ENCODE results near the gene PLBD2.
A peak's percentile ranks its signal among the peaks of the same experiment; 100 is the strongest.

The PLBD2 gene

DNA sequence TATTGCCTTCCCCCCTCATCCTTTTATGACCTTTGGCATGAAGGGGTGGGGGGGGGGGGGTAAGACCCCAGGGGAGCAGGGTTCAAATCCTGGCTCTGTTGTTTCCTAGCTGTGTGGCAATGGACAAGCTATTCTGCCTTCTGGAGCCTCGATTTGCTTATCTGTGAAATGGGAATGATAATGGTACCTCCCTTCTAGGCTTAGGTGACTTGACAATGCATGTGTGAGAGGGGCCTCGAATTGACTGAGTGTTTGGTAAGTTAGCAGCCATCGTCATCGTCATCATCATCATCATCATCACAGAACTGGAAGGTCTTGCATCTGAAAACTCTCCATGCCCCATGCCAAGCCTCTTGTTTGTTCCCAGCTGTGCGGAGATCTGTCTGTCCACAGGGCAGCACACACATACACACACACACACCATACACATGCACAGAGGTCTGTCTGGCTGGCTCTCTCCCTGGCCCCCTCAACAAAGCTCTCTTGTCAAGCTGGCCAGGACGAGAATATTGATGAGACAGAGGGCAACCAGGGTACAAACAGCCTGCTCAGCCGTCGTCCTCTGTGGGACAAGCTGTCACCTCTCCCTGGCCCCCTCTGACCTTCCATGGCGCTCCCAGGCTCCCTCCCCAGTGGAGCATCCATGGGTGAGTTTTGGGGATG lies 51.2 kb downstream of the PLBD2 start:
- Histone ChIP-seq H3K4me1 (ENCODE audit: control insufficient read depth in 1 of 2, insufficient read depth in 2 of 2, low read length in 2 of 2) (no peaks in the 10 kb centered on the region), H3K27me3 (ENCODE audit: low read depth, low read length) (peaks cover 6% of the 10 kb centered on the region), H3K4me3 (ENCODE audit: low read depth in 1 of 2, low read length in 2 of 2) (no peak overlapping the region), H3K9me3 (ENCODE audit: control insufficient read depth in 1 of 2, low read length in 2 of 2) (no peaks in the 10 kb centered on the region), H3K27ac (ENCODE audit: low read length) (no peak overlapping the region), H3K36me3 (ENCODE audit: control insufficient read depth in 1 of 2, insufficient read depth in 2 of 2, low read length in 2 of 2) (no peaks in the 10 kb centered on the region)

DNA sequence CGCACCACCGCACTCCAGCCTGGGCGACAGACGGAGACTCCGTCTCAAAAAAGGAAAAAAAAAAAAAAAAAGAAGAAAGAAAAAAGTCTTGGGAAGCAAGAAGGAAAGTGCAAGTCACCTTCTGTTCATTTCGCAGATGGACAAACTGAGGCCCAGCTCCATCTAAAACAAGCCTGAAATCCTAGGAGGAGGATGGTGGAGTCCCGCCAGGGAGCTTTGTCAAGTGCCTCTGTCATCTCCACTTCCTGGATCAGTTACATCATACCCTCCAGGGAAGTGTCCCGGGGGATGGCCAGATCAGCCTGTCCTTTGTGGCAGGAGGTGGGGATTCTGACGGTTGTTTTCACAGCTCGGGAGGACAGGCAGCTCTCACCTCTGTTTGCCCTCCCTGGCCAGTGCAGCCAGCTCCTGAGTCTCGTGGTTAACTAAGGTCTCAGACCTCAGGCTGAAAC lies 55.1 kb downstream of the PLBD2 start:
- Histone ChIP-seq H3K4me1 (ENCODE audit: control insufficient read depth in 1 of 2, insufficient read depth in 2 of 2, low read length in 2 of 2) (no peaks in the 10 kb centered on the region), H3K9me3 (ENCODE audit: control insufficient read depth in 1 of 2, low read length in 2 of 2) (no peaks in the 10 kb centered on the region), H3K27me3 (ENCODE audit: low read depth, low read length) (peaks cover 6% of the 10 kb centered on the region), H3K4me3 (ENCODE audit: low read depth in 1 of 2, low read length in 2 of 2) (no peak overlapping the region), H3K36me3 (ENCODE audit: control insufficient read depth in 1 of 2, insufficient read depth in 2 of 2, low read length in 2 of 2) (no peaks in the 10 kb centered on the region), H3K27ac (ENCODE audit: low read length) (no peak overlapping the region)

DNA sequence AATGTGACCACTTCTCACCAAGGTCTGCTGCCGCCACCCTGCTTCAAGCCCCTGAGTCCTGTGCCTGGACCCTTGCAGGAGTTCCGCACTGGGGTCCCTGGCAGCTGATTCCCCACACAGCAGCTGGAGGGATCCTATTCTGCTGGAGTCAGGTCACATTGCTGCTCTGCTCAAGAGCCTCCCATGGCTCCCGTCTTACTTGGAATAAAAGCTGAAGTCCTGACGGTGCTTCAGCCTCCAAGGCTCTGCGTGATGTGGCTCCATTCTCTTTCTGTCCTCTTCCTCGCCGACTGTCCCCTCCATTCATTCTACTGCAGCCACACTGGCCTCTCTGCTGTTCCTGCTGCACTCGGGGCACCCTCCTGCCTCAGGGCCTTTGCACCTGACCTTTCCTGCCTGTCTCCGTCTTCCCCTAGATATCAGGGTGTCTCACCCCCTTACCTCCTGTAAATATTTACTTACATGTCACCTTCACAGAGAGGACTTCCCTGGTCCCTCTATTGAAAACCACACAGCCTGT lies 56.2 kb downstream of the PLBD2 start:
- Histone ChIP-seq H3K4me3 (ENCODE audit: low read depth in 1 of 2, low read length in 2 of 2) (no peak overlapping the region), H3K27me3 (ENCODE audit: low read depth, low read length) (peaks cover 5% of the 10 kb centered on the region), H3K27ac (ENCODE audit: low read length) (no peak overlapping the region), H3K9me3 (ENCODE audit: control insufficient read depth in 1 of 2, low read length in 2 of 2) (no peaks in the 10 kb centered on the region), H3K36me3 (ENCODE audit: control insufficient read depth in 1 of 2, insufficient read depth in 2 of 2, low read length in 2 of 2) (no peaks in the 10 kb centered on the region), H3K4me1 (ENCODE audit: control insufficient read depth in 1 of 2, insufficient read depth in 2 of 2, low read length in 2 of 2) (no peaks in the 10 kb centered on the region)

DNA sequence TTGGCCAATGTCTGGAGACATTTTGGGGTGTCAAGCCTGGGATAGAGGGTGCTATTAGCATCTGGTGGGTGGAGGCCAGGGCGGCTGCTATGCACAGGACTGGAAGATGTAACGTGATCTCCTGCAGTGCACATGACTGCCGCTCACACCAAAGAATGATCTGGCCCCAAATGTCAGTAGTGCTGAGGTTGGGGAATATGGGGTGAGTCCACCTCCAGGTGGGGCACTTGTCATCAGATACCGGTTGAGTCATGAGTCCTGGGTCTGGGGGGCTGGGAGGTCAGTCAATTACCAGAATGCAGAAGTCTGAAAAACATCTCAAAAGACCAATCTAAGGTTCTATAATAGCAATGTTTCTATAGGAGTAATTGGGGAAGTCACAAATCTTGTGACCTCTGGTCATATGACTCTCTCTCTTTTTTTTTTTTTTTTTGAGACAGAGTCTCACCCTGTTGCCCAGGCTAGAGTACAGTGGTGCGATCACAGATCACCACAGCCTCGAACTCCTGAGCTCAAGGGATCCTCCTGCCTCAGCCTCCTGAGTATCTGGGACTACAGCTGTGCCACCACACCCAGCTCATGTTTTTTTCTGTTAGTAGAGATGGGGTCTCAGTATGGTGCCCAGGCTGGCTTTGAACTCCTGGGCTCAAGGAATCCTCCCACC lies 57.8 kb downstream of the PLBD2 start:
- H3K4me1 ChIP-seq (ENCODE audit: control insufficient read depth in 1 of 2, insufficient read depth in 2 of 2, low read length in 2 of 2) = no peaks in the 10 kb centered on the region
- no peak overlapping the region for H3K27ac ChIP-seq (ENCODE audit: low read length)
- H3K36me3 ChIP-seq (ENCODE audit: control insufficient read depth in 1 of 2, insufficient read depth in 2 of 2, low read length in 2 of 2) = no peaks in the 10 kb centered on the region

DNA sequence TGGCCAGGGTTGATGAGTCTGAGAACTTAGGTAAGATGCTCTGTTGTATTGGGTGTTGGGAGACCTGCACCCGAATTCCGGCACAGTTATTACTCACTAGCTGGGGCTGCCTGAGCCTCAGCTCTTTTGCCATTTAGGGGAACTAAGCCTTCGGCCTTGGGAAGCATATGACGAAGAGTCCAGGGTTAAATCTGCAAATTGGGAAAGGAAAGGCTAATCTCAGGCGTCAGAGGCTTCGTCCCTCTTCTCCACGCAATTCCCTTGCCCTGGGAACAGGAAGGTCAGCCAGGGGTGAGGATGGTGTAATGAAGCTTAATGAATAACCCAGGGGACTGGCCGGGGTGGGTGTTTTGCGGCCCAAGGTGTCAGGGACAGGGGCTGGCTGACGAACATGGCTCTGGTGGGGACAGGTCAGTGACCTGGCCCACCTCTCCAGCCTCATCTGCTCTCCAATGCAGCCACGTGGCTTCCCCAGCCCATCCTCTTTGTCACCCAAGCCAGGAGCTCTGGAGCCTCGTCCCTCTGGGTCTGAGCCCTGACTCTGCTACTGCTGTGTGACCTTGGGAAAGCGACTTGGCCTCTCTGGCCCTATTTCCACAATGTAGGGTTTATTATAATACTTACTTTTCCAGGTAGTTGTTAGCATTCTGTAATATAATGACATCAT lies 60.0 kb downstream of the PLBD2 start:
- no peak overlapping the region for H3K4me3 ChIP-seq (ENCODE audit: low read depth in 1 of 2, low read length in 2 of 2)
- H3K36me3 ChIP-seq (ENCODE audit: control insufficient read depth in 1 of 2, insufficient read depth in 2 of 2, low read length in 2 of 2) = no peaks in the 10 kb centered on the region
- H3K27ac ChIP-seq (ENCODE audit: low read length) = no peak overlapping the region
- no peaks in the 10 kb centered on the region for H3K27me3 ChIP-seq (ENCODE audit: low read depth, low read length)
- H3K4me1 ChIP-seq (ENCODE audit: control insufficient read depth in 1 of 2, insufficient read depth in 2 of 2, low read length in 2 of 2) = peaks cover 6 to 7% of the 10 kb centered on the region in 2 donors
- H3K9me3 ChIP-seq (ENCODE audit: control insufficient read depth in 1 of 2, low read length in 2 of 2) = no peaks in the 10 kb centered on the region

More for the DNA sequence above, 57.8 kb downstream of the PLBD2 start:
- no peaks in the 10 kb centered on the region for H3K27me3 ChIP-seq (ENCODE audit: low read depth, low read length)
- no peaks in the 10 kb centered on the region for H3K9me3 ChIP-seq (ENCODE audit: control insufficient read depth in 1 of 2, low read length in 2 of 2)
- no peak overlapping the region for H3K4me3 ChIP-seq (ENCODE audit: low read depth in 1 of 2, low read length in 2 of 2)

DNA sequence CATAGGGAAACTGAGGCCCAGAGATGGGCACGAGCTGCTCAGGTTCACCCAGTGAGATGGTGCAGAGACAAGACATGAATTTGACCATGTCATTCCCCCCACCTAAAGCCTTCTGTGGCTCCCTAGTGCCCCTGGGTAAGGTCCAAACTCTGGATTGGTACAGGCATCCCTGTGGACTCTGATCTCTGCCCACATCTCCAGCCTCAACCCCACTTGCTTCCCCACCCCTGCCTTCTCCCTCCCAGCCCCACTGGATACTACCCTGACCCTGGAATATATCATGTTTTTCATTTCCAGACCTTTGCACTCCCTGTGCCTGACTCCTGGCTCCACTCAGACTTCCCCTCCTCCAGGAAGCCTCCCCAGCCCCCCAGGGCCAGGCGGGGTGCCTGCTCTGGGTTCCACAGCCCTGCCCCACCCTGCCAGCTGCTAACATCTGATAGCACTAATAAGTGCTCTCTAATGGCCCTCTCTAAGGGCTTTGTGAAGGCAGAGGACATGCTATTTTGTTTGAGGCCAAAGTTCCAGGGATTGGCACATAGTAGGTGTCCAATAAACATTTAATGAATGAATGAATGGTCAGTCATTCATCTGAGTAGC lies 62.7 kb downstream of the PLBD2 start:
- Histone ChIP-seq H3K4me1 (ENCODE audit: control insufficient read depth in 1 of 2, insufficient read depth in 2 of 2, low read length in 2 of 2) (peaks cover 6 to 7% of the 10 kb centered on the region in 2 donors), H3K27ac (ENCODE audit: low read length) (no peak overlapping the region), H3K4me3 (ENCODE audit: low read depth in 1 of 2, low read length in 2 of 2) (no peak overlapping the region), H3K9me3 (ENCODE audit: control insufficient read depth in 1 of 2, low read length in 2 of 2) (no peaks in the 10 kb centered on the region), H3K36me3 (ENCODE audit: control insufficient read depth in 1 of 2, insufficient read depth in 2 of 2, low read length in 2 of 2) (no peaks in the 10 kb centered on the region), H3K27me3 (ENCODE audit: low read depth, low read length) (no peaks in the 10 kb centered on the region)

DNA sequence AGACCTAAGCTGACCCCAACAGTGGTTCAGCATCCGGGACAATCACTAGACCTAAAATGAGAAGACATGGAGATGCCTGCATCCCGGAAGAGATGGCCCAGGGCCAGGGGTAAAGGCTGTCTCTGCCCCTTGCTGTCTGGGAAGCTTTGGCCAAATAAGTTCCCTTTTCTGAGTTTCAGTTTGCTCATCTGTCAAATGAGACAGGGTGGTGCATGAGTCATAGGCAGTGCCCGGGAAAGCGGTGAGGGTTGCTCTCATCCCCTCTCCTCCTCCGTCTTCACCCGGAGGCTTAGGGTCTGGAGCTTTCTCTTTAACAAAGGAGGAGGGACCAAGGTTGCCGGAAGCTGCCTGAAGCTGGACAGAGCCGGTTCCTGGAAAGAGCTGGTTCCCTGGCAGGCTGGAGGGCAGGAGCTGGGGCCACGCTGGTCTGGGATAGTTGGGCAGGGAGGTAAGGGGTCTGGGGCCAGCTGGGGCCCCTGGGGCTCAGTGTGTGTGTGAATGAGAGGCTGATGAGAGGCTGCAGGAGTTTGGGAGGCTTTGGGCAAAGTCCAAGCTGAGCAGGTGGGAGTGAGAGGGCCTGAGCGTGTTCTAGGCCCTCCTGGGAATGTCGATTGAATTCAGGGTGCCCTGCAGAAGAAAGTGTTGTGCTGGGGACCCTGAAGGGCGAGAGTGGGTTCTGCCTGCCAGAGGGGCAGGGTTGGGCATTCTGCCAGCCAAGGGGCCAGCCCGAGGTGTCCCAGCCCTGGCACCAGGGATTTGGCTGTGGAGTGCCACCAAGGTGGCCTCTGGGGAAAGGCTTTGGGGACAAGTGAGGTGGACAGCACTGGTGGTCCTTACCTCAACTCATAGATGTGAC lies 63.9 kb downstream of the PLBD2 start, which contains the start of gene SDSL:
Gene SDSL (plus strand): TSS at position 351 of the 856 bp plus-strand sequence. CDS start 5,603 bp downstream, outside the sequence.
- Histone ChIP-seq H3K9me3 (ENCODE audit: control insufficient read depth in 1 of 2, low read length in 2 of 2) (no peaks in the 10 kb centered on the region), H3K27me3 (ENCODE audit: low read depth, low read length) (no peaks in the 10 kb centered on the region), H3K36me3 (ENCODE audit: control insufficient read depth in 1 of 2, insufficient read depth in 2 of 2, low read length in 2 of 2) (no peaks in the 10 kb centered on the region), H3K4me3 (ENCODE audit: low read depth in 1 of 2, low read length in 2 of 2) (peak within 1 kb of the TSS; percentile 55 to 56), H3K27ac (ENCODE audit: low read length) (peak within 1 kb of the TSS; percentile 65), H3K4me1 (ENCODE audit: control insufficient read depth in 1 of 2, insufficient read depth in 2 of 2, low read length in 2 of 2) (peaks cover 6 to 7% of the 10 kb centered on the region in 2 donors)

DNA sequence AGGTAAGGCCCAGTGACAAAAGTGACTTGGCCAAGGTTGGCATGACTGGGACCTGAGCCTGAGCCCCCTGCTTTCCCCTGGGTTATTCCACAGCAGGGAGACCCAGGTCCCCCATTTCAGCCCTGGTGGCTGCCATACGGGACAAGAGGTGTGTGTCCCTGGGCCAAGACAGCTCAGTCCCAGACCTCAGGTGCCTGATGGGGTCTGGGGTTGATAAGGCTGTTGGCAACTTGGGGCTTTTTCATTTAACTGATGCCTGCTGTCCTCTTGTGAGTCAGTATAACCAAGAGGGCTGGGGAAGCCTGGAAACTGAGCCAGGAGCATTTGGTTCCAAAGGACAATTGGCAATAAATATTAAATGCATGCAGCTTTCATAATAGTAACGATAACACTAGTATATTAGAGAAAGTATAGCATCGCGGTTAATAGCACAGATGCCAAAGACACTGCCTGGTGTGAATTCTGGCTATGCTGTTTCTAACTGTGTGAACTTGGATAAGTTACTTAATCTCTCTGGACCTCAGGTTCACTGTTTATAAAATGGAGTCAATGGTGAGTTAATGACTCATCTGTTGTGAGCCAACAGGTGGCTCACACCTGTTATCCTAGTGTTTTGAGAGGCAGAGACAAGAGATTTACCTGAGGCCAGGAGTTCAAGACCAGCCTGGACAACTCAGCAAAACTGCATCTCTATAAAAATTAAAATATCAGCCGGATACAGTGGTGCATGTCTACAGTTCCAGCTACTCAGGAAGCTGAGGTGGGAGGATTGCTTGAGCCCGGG lies 64.7 kb downstream of the PLBD2 start:
- H3K36me3 ChIP-seq (ENCODE audit: control insufficient read depth in 1 of 2, insufficient read depth in 2 of 2, low read length in 2 of 2) = no peaks in the 10 kb centered on the region
- peaks cover 6 to 7% of the 10 kb centered on the region in 2 donors for H3K4me1 ChIP-seq (ENCODE audit: control insufficient read depth in 1 of 2, insufficient read depth in 2 of 2, low read length in 2 of 2)
- no peaks in the 10 kb centered on the region for H3K27me3 ChIP-seq (ENCODE audit: low read depth, low read length)
- peak overlapping the region; percentile 65 for H3K27ac ChIP-seq (ENCODE audit: low read length)
- peak overlapping the region; percentile 55 to 56 for H3K4me3 ChIP-seq (ENCODE audit: low read depth in 1 of 2, low read length in 2 of 2)
- H3K9me3 ChIP-seq (ENCODE audit: control insufficient read depth in 1 of 2, low read length in 2 of 2) = no peaks in the 10 kb centered on the region

DNA sequence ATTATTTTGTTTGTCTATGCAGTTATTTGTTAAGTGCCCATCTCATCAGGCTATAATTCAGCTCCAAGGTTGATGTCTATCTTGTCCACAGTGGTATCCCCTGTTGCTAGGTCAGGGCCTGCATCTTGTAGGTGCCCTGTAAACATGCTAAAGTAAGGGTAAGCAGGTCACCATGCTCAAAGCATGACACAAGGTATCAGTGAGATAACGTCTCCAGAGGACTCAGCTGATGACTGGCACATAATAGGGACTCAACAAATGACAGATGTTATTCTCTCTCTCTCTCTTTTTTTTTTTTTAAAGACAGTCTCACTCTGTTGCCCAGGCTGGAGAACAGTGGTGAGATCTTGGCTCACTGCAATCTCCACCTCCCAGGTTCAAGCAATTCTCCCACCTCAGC lies 66.1 kb downstream of the PLBD2 start:
- Histone ChIP-seq H3K4me1 (ENCODE audit: control insufficient read depth in 1 of 2, insufficient read depth in 2 of 2, low read length in 2 of 2) (peaks cover 6 to 7% of the 10 kb centered on the region in 2 donors), H3K4me3 (ENCODE audit: low read depth in 1 of 2, low read length in 2 of 2) (no peak overlapping the region), H3K27ac (ENCODE audit: low read length) (no peak overlapping the region), H3K27me3 (ENCODE audit: low read depth, low read length) (no peaks in the 10 kb centered on the region), H3K36me3 (ENCODE audit: control insufficient read depth in 1 of 2, insufficient read depth in 2 of 2, low read length in 2 of 2) (no peaks in the 10 kb centered on the region), H3K9me3 (ENCODE audit: control insufficient read depth in 1 of 2, low read length in 2 of 2) (no peaks in the 10 kb centered on the region)

Measured in muscle layer of duodenum (tissue), 2 donors.